OCI-LY7 (cell line): ENCODE data around the gene RTL1. TPM values are rescaled to one million over a fixed set of nuclear protein-coding genes. Genes with fewer than 3 reads are reported as not detected.

ENCODE experiments used
- BruUV-seq: library from RNA; stranded (reverse); fragments of 400-500 nt; replicated peaks from 2 replicates; lab custom pipeline; 2021; lab: Mats Ljungman, UMichigan
- CTCF ChIA-PET: fragments of 300-600 bp; sonication (Branson Sonifier 250); formaldehyde crosslinking; loops from one replicate; lab custom pipeline; 2022; ENCODE audit warnings: antibody characterized with exemption; ENCODE audit not compliant: unreplicated experiment; lab: Charles Lee
- POLR2A ChIA-PET: fragments of 300-600 bp; sonication (Branson Sonifier 250); formaldehyde crosslinking; loops from one replicate; lab custom pipeline; 2022; ENCODE audit warnings: antibody characterized with exemption; lab: Charles Lee
- DNase-seq: peaks from one replicate; pipeline ENCODE4 v3.0.0-alpha.2; 2015; ENCODE audit warnings: low spot score
- H2AFZ ChIP-seq: fragments of 200-600 bp; sonication (generic), shearing (Covaris generic); 2 replicates; pipeline ENCODE4 v1.6.1; 2014; ENCODE audit warnings: mild to moderate bottlenecking, antibody characterized with exemption, low read length, moderate library complexity
- H3K27ac ChIP-seq: fragments of 200-600 bp; sonication (generic); 2 replicates; pipeline ENCODE4 v1.5.1; 2014; ENCODE audit warnings: mixed run types, low read depth, mild to moderate bottlenecking, moderate library complexity, low read length, inconsistent platforms; ENCODE audit not compliant: poor library complexity, severe bottlenecking
- H3K36me3 ChIP-seq: fragments of 200-600 bp; sonication (generic); 2 replicates; pipeline ENCODE4 v1.6.1; 2014; ENCODE audit warnings: mild to moderate bottlenecking, antibody characterized with exemption, low read length, moderate library complexity, mixed read lengths; ENCODE audit not compliant: insufficient read depth
- H3K4me1 ChIP-seq: fragments of 200-600 bp; sonication (generic); 2 replicates; pipeline ENCODE4 v1.5.1; 2014; ENCODE audit warnings: mild to moderate bottlenecking, low read length; ENCODE audit not compliant: insufficient read depth, poor library complexity, severe bottlenecking
- H3K4me2 ChIP-seq: fragments of 200-600 bp; sonication (generic); 2 replicates; pipeline ENCODE4 v1.6.1; 2014; ENCODE audit warnings: mild to moderate bottlenecking, low read length
- H3K4me3 ChIP-seq: fragments of 200-600 bp; sonication (generic); 2 replicates; pipeline ENCODE4 v1.5.1; 2014; ENCODE audit warnings: mild to moderate bottlenecking, low read depth, low read length; ENCODE audit not compliant: poor library complexity, severe bottlenecking
- H3K79me2 ChIP-seq: fragments of 200-600 bp; sonication (generic); 2 replicates; pipeline ENCODE4 v1.6.1; 2016; ENCODE audit warnings: low read depth, mild to moderate bottlenecking, low read length, moderate library complexity, mixed read lengths; ENCODE audit not compliant: insufficient read depth
- H3K9me2 ChIP-seq: fragments of 200-600 bp; sonication (generic); 2 replicates; pipeline ENCODE4 v1.6.1; 2016; ENCODE audit warnings: mild to moderate bottlenecking, low read length, mixed read lengths; ENCODE audit not compliant: insufficient read depth
- H3K9me3 ChIP-seq: fragments of 200-600 bp; sonication (generic); 2 replicates; pipeline ENCODE4 v1.6.1; 2014; ENCODE audit warnings: mild to moderate bottlenecking, mixed run types, low read length, mixed read lengths
- H4K20me1 ChIP-seq: fragments of 200-600 bp; sonication (generic); 2 replicates; pipeline ENCODE4 v1.6.1; 2014; ENCODE audit warnings: mild to moderate bottlenecking, antibody characterized with exemption, low read length, moderate library complexity, mixed read lengths; ENCODE audit not compliant: insufficient read depth
- EZH2phosphoT487 ChIP-seq: fragments of 200-600 bp; sonication (generic); IDR thresholded peaks from 2 replicates; pipeline ENCODE4 v1.6.1; 2018; ENCODE audit warnings: low read depth, borderline replicate concordance, mild to moderate bottlenecking, mixed run types, antibody characterized with exemption, low read length, moderate library complexity, mixed read lengths
- intact Hi-C: fragments of 100-400 bp; cut with micrococcal nuclease; formaldehyde crosslinking; loops from one replicate; pipeline ENCODE4 v1.10.0; 2022; ENCODE audit not compliant: unreplicated experiment
- total RNA-seq, 2 experiments: library from RNA; depleted of rRNA in 1 of 2; stranded (reverse); fragments of >200 nt in 1 of 2; shearing (Covaris generic) in 1 of 2; gene quantifications; 2 replicates each; pipeline ENCODE4 v1.2.3, GENCODE V29; 2014 to 2022
- TF ChIP-seq, protein P1 (sequence below): fragments of 200-600 bp; sonication (generic); conservative IDR thresholded peaks from 2 replicates; pipeline ENCODE4 v1.5.1; 2014; ENCODE audit warnings: mild to moderate bottlenecking, antibody characterized with exemption, low read length, moderate library complexity, mixed read lengths

RTL1 gene
- total RNA-seq, 2 experiments from 2014 or later: not detected

DNA sequence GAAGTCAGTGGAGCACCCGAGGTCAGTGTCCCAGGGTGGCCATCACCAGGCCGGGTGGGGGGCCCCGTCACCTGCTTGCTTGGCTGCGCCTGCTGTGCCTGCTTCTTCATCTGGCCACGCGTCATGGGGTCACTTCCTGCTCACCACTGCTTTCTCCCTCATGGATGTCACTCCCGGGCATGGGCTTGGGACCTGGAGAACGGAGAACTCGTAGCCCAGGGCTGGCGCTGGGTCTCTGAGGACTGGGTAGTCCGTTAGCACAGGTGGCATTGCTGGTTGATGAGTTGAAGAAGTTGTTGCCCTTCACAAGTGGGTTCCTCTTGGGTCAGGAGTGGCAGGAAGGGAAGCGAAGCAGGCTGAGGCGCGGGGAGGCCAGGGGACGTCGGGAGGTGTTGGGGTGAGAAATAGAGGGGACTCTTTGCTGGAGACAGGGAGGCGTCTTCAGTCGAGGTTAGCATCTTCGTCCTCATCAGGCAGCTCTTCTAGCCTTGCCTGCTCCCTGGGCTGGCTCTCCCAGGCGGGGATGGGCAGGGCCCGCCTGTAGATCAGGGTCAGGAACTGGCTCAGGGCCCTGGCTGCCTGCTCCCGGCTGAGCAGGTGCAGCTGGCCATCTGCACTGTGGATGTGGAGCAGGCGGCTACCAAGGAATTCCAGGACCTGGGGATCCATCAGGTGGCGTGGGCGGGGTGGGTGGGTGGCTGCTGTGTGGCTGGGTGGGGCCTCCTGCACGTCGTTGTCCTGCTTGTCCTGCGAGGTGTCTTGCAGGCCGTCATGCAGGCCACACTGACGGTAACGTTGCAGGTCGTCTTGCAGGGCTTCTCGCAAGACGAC is 23.0 kb downstream of the RTL1 start:
- ChIA-PET CTCF (no interaction called here), POLR2A (no interaction called here)
- Histone ChIP-seq H3K79me2 (no peaks in the 10 kb centered on the region), H3K27ac (no peak overlapping the region), H2AFZ (no peak overlapping the region), H4K20me1 (no peaks in the 10 kb centered on the region), H3K9me3 (no peaks in the 10 kb centered on the region), H3K9me2 (no peaks in the 10 kb centered on the region), H3K4me2 (no peak overlapping the region), H3K36me3 (no peaks in the 10 kb centered on the region), H3K4me3 (no peak overlapping the region), H3K4me1 (no peaks in the 10 kb centered on the region)
- BruUV-seq: no TSS peak
- intact Hi-C loops: no loop called here
- DNase-seq: no peak
- TF ChIP-seq, protein P1, sequence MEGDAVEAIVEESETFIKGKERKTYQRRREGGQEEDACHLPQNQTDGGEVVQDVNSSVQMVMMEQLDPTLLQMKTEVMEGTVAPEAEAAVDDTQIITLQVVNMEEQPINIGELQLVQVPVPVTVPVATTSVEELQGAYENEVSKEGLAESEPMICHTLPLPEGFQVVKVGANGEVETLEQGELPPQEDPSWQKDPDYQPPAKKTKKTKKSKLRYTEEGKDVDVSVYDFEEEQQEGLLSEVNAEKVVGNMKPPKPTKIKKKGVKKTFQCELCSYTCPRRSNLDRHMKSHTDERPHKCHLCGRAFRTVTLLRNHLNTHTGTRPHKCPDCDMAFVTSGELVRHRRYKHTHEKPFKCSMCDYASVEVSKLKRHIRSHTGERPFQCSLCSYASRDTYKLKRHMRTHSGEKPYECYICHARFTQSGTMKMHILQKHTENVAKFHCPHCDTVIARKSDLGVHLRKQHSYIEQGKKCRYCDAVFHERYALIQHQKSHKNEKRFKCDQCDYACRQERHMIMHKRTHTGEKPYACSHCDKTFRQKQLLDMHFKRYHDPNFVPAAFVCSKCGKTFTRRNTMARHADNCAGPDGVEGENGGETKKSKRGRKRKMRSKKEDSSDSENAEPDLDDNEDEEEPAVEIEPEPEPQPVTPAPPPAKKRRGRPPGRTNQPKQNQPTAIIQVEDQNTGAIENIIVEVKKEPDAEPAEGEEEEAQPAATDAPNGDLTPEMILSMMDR: no peak
- TF ChIP-seq EZH2phosphoT487: no peak

DNA sequence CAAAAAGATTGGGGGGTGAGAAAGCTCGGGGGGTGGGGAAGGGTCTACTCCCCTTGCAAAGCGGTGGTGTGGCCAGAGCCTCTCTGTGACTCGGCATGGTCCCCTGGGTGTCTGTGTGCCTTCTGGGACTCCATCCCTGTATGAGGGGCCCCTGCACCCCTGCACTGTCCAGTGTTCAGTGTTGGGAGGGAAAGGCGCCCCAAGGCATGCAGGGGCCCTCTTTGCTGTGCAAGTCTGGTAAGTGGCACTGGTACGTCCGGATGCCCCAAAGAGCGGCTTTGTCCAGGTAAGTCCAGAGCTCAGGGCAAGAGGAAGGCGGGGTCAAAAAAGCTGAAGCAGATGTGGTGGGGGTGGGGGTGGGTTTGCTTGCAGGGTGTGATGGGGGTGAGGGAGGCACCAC is 23.7 kb downstream of the RTL1 start:
- H3K27ac ChIP-seq: no peak overlapping the region
- H3K9me2 ChIP-seq: no peaks in the 10 kb centered on the region
- H4K20me1 ChIP-seq: no peaks in the 10 kb centered on the region
- no peak overlapping the region for H3K4me3 ChIP-seq
- ChIA-PET CTCF (no interaction called here), POLR2A (no interaction called here)
- no TSS peak for BruUV-seq
- no peaks in the 10 kb centered on the region for H3K4me1 ChIP-seq
- TF ChIP-seq EZH2phosphoT487: no peak
- TF ChIP-seq, protein P1: no peak
- H3K36me3 ChIP-seq: no peaks in the 10 kb centered on the region
- H2AFZ ChIP-seq: no peak overlapping the region
- intact Hi-C loops: no loop called here
- H3K79me2 ChIP-seq: no peaks in the 10 kb centered on the region
- DNase-seq: no peak
- no peaks in the 10 kb centered on the region for H3K9me3 ChIP-seq
- no peak overlapping the region for H3K4me2 ChIP-seq

DNA sequence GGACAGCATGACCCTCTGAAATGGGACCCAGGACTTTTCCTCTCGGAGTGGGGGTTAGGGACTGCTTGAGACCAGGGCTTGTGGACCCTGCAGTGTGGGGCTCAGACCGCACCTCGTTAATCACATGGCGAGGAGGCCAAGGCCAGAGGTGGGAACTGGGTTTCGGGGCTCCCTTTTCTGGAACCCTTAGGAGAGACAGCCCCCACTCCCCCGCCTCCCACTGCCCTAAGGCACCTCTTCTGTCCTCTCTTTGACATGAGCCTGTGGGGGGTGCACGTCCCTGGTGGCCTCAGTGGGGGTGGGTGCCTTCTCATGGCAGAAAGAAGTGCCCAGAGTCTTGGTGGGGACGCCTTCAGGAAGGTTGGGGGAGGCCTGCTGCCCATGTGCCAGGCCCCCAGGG is 24.3 kb downstream of the RTL1 start:
- intact Hi-C loops: no loop called here
- no peaks in the 10 kb centered on the region for H3K9me3 ChIP-seq
- ChIA-PET POLR2A (no interaction called here), CTCF (no interaction called here)
- no peaks in the 10 kb centered on the region for H3K79me2 ChIP-seq
- no peaks in the 10 kb centered on the region for H3K9me2 ChIP-seq
- TF ChIP-seq EZH2phosphoT487: no peak
- TF ChIP-seq, protein P1: no peak
- no peaks in the 10 kb centered on the region for H3K4me1 ChIP-seq
- H3K4me3 ChIP-seq: no peak overlapping the region
- no peak overlapping the region for H3K4me2 ChIP-seq
- H3K27ac ChIP-seq: no peak overlapping the region
- H2AFZ ChIP-seq: no peak overlapping the region
- DNase-seq: no peak
- H4K20me1 ChIP-seq: no peaks in the 10 kb centered on the region
- no TSS peak for BruUV-seq
- H3K36me3 ChIP-seq: no peaks in the 10 kb centered on the region
